Breast epithelium (tissue), 3 donors: ENCODE measurements around the gene TRIM37.

Experiments used
- POLR2A ChIP-seq: fragments of 450-650 bp; IDR thresholded peaks from one replicate; pipeline ENCODE4 v1.6.1; 2016; ENCODE audit warnings: antibody characterized with exemption, mild to moderate bottlenecking, moderate library complexity
- POLR2AphosphoS5 ChIP-seq, 3 donors: sonication (generic); formaldehyde crosslinking; IDR thresholded peaks; one replicate each; pipeline ENCODE4 v1.6.1; 2017; ENCODE audit warnings: antibody characterized with exemption in 3 of 3
- TF ChIP-seq, protein P1 (sequence below), 3 donors: fragments of 450-650 bp; IDR thresholded peaks; one replicate each; pipeline ENCODE4 v1.5.1; 2016 to 2017; ENCODE audit warnings: antibody characterized with exemption in 3 of 3, mild to moderate bottlenecking in 3 of 3, moderate library complexity in 3 of 3

DNA sequence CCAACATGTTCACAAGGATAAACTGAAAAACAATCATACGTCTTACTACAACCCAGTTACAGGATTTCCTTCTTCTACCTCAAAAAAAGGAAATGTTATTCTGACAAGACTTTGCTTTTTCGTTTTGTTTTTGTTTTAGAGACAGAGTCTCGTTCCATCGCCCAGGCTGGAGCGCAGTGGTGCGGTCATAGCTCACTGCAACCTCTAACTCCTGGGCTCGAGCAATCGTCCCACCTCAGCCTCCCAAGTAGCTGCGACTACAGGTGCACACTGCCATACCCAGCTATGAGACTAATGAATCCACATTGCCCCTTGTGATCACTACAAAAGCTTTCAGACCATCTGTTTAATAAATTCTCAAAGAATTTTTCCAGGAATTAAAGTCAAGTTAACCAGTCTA is 8.8 kb upstream of the TRIM37 start:
- TF ChIP-seq, protein P1, sequence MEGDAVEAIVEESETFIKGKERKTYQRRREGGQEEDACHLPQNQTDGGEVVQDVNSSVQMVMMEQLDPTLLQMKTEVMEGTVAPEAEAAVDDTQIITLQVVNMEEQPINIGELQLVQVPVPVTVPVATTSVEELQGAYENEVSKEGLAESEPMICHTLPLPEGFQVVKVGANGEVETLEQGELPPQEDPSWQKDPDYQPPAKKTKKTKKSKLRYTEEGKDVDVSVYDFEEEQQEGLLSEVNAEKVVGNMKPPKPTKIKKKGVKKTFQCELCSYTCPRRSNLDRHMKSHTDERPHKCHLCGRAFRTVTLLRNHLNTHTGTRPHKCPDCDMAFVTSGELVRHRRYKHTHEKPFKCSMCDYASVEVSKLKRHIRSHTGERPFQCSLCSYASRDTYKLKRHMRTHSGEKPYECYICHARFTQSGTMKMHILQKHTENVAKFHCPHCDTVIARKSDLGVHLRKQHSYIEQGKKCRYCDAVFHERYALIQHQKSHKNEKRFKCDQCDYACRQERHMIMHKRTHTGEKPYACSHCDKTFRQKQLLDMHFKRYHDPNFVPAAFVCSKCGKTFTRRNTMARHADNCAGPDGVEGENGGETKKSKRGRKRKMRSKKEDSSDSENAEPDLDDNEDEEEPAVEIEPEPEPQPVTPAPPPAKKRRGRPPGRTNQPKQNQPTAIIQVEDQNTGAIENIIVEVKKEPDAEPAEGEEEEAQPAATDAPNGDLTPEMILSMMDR (IDR thresholded peaks at IDR 0.05), result no peak
- TF ChIP-seq POLR2A, result no peak
- TF ChIP-seq POLR2AphosphoS5 (IDR thresholded peaks at IDR 0.05), result no peak
